ENCODE results near the gene CASR. TPM values are rescaled to one million over a fixed set of nuclear protein-coding genes. Genes with fewer than 3 reads are reported as not detected.

CASR gene
- total RNA-seq, 1 donor from 2014 or later: not detected

- no peak for FAIRE-seq
These were observed 101.0 kb downstream of the CASR start for GRCh38 chr3:122284486-122284885.

GRCh38 chr3:122294359-122294758 is 110.9 kb downstream of the CASR start:
- Histone ChIP-seq H3K4me3 (ENCODE audit: low read depth, low read length) (no peak overlapping the region), H3K27me3 (ENCODE audit: control insufficient read depth, insufficient read depth, low read length) (no peaks in the 10 kb centered on the region), H3K36me3 (ENCODE audit: control insufficient read depth, insufficient read depth, low read length) (no peaks in the 10 kb centered on the region)
- TF ChIP-seq CTCF (IDR thresholded peaks at IDR 0.05; ENCODE audit: insufficient read depth, low read length, severe bottlenecking): no peak
- FAIRE-seq (no peak), DNase-seq (ENCODE audit: low read depth) (no peak)

More at GRCh38 chr3:122284486-122284885, 101.0 kb downstream of the CASR start:
- no peak overlapping the region for H3K4me3 ChIP-seq (ENCODE audit: low read depth, low read length)
- peaks cover 2% of the 10 kb centered on the region for H3K27me3 ChIP-seq (ENCODE audit: control insufficient read depth, insufficient read depth, low read length)
- TF ChIP-seq CTCF (IDR thresholded peaks at IDR 0.05; ENCODE audit: insufficient read depth, low read length, severe bottlenecking): no peak
- no peak for DNase-seq (ENCODE audit: low read depth)
- H3K36me3 ChIP-seq (ENCODE audit: control insufficient read depth, insufficient read depth, low read length): no peaks in the 10 kb centered on the region

GRCh38 chr3:122295266-122296062 is 112.0 kb downstream of the CASR start:
- Histone ChIP-seq H3K4me3 (ENCODE audit: low read depth, low read length) (no peak overlapping the region), H3K36me3 (ENCODE audit: control insufficient read depth, insufficient read depth, low read length) (no peaks in the 10 kb centered on the region), H3K27me3 (ENCODE audit: control insufficient read depth, insufficient read depth, low read length) (no peaks in the 10 kb centered on the region)
- no peak for TF ChIP-seq CTCF (IDR thresholded peaks at IDR 0.05; ENCODE audit: insufficient read depth, low read length, severe bottlenecking)
- FAIRE-seq (no peak), DNase-seq (ENCODE audit: low read depth) (no peak)

- no peaks in the 10 kb centered on the region for H3K27me3 ChIP-seq (ENCODE audit: control insufficient read depth, insufficient read depth, low read length)
- FAIRE-seq (no peak), DNase-seq (ENCODE audit: low read depth) (no peak)
- H3K4me3 ChIP-seq (ENCODE audit: low read depth, low read length): no peak overlapping the region
- no peak for TF ChIP-seq CTCF (IDR thresholded peaks at IDR 0.05; ENCODE audit: insufficient read depth, low read length, severe bottlenecking)
- H3K36me3 ChIP-seq (ENCODE audit: control insufficient read depth, insufficient read depth, low read length): no peaks in the 10 kb centered on the region
These were observed 114.8 kb downstream of the CASR start for GRCh38 chr3:122298239-122298638.

- no peak for FAIRE-seq
- no peak for DNase-seq (ENCODE audit: low read depth)
- TF ChIP-seq CTCF (IDR thresholded peaks at IDR 0.05; ENCODE audit: insufficient read depth, low read length, severe bottlenecking): no peak
- Histone ChIP-seq H3K36me3 (ENCODE audit: control insufficient read depth, insufficient read depth, low read length) (no peaks in the 10 kb centered on the region), H3K27me3 (ENCODE audit: control insufficient read depth, insufficient read depth, low read length) (no peaks in the 10 kb centered on the region), H3K4me3 (ENCODE audit: low read depth, low read length) (no peak overlapping the region)
These were observed 115.7 kb downstream of the CASR start for GRCh38 chr3:122299215-122299614.
